NT2/D1 (cell line): ENCODE data around the gene HSPB1.
"Not testable (repeated sequence)": the region's sequence is repeated elsewhere in the genome, so short reads cannot be mapped to it uniquely, and the experiment has no call there.

Experiments used
- DNase-seq: peaks from one replicate; pipeline ENCODE4 v3.0.0-alpha.2; 2011; ENCODE audit warnings: low read depth, low spot score
- H3K27me3 ChIP-seq: 2 replicates; pipeline ENCODE4 v1.6.0; 2011; ENCODE audit warnings: mild to moderate bottlenecking; ENCODE audit not compliant: insufficient read length, insufficient read depth
- H3K36me3 ChIP-seq: 2 replicates; pipeline ENCODE4 v1.6.1; 2011; ENCODE audit warnings: mild to moderate bottlenecking, low read length, mixed read lengths; ENCODE audit not compliant: insufficient read depth, insufficient read length
- H3K4me1 ChIP-seq: 2 replicates; pipeline ENCODE4 v1.5.1; 2011; ENCODE audit not compliant: insufficient read depth, insufficient read length
- H3K4me3 ChIP-seq: 2 replicates; pipeline ENCODE4 v1.5.1; 2011; ENCODE audit warnings: low read depth; ENCODE audit not compliant: insufficient read length
- H3K9ac ChIP-seq: 2 replicates; pipeline ENCODE4 v1.6.0; 2011; ENCODE audit warnings: low read depth; ENCODE audit not compliant: insufficient read length
- H3K9me3 ChIP-seq: 2 replicates; pipeline ENCODE4 v1.5.1; 2011; ENCODE audit warnings: mild to moderate bottlenecking, low read length; ENCODE audit not compliant: insufficient read depth
- SUZ12 ChIP-seq: IDR thresholded peaks from 2 replicates; pipeline ENCODE4 v1.6.1; 2011; ENCODE audit not compliant: insufficient read length, insufficient read depth; ENCODE audit errors: extremely low read depth
- YY1 ChIP-seq: IDR thresholded peaks from 2 replicates; pipeline ENCODE4 v1.6.1; 2011; ENCODE audit not compliant: insufficient read length, insufficient read depth
- ZNF274 ChIP-seq: IDR thresholded peaks from 2 replicates; pipeline ENCODE4 v1.6.1; 2011; ENCODE audit warnings: mild to moderate bottlenecking, low read depth, low read length

The HSPB1 gene

GRCh38 chr7:76330673-76331072 is 28.2 kb downstream of the HSPB1 start:
- Histone ChIP-seq H3K27me3 (no peaks in the 10 kb centered on the region), H3K4me1 (peaks cover 6% of the 10 kb centered on the region), H3K4me3 (no peak overlapping the region), H3K36me3 (peaks cover 82% of the 10 kb centered on the region), H3K9ac (no peak overlapping the region), H3K9me3 (no peaks in the 10 kb centered on the region)
- TF ChIP-seq YY1, result no peak
- TF ChIP-seq SUZ12, result no peak
- TF ChIP-seq ZNF274, result no peak
- DNase-seq, result no peak

- TF ChIP-seq SUZ12, result no peak
- no peak for TF ChIP-seq YY1
- no peak for TF ChIP-seq ZNF274
- H3K9me3 ChIP-seq, result no peaks in the 10 kb centered on the region
- DNase-seq, result no peak
- no peak overlapping the region for H3K4me3 ChIP-seq
- H3K27me3 ChIP-seq, result no peaks in the 10 kb centered on the region
- peaks cover 6% of the 10 kb centered on the region for H3K4me1 ChIP-seq
- H3K36me3 ChIP-seq, result peaks cover 77% of the 10 kb centered on the region
- H3K9ac ChIP-seq, result no peak overlapping the region
These were observed 29.6 kb downstream of the HSPB1 start for GRCh38 chr7:76332078-76332477.

- H3K36me3 ChIP-seq, result peaks cover 69% of the 10 kb centered on the region
- no peaks in the 10 kb centered on the region for H3K9me3 ChIP-seq
- H3K9ac ChIP-seq, result no peak overlapping the region
- no peaks in the 10 kb centered on the region for H3K27me3 ChIP-seq
- TF ChIP-seq SUZ12, result no peak
- no peak for TF ChIP-seq YY1
- TF ChIP-seq ZNF274, result no peak
- H3K4me3 ChIP-seq, result no peak overlapping the region
- H3K4me1 ChIP-seq, result peaks cover 6% of the 10 kb centered on the region
- DNase-seq, result no peak
These were observed 31.1 kb downstream of the HSPB1 start for GRCh38 chr7:76333511-76334101.

GRCh38 chr7:76334320-76334967 is 32.0 kb downstream of the HSPB1 start:
- H3K36me3 ChIP-seq, result peaks cover 66% of the 10 kb centered on the region
- no peak overlapping the region for H3K9ac ChIP-seq
- TF ChIP-seq YY1 (no peak), ZNF274 (no peak), SUZ12 (no peak)
- H3K27me3 ChIP-seq, result no peaks in the 10 kb centered on the region
- H3K9me3 ChIP-seq, result no peaks in the 10 kb centered on the region
- DNase-seq, result no peak
- no peak overlapping the region for H3K4me3 ChIP-seq
- H3K4me1 ChIP-seq, result peaks cover 6% of the 10 kb centered on the region

- H3K36me3 ChIP-seq, result peaks cover 63% of the 10 kb centered on the region
- not testable (repeated sequence) for DNase-seq, H3K9me3 ChIP-seq, H3K4me1 ChIP-seq, H3K27me3 ChIP-seq, H3K4me3 ChIP-seq, H3K9ac ChIP-seq
These were observed 32.9 kb downstream of the HSPB1 start for GRCh38 chr7:76335417-76335816.

GRCh38 chr7:76336094-76336493 is 33.6 kb downstream of the HSPB1 start:
- DNase-seq, result no peak
- TF ChIP-seq SUZ12 (no peak), YY1 (no peak), ZNF274 (no peak)
- H3K4me3 ChIP-seq, result no peak overlapping the region
- no peaks in the 10 kb centered on the region for H3K27me3 ChIP-seq
- no peak overlapping the region for H3K9ac ChIP-seq
- H3K4me1 ChIP-seq, result peaks cover 6% of the 10 kb centered on the region
- no peaks in the 10 kb centered on the region for H3K9me3 ChIP-seq
- H3K36me3 ChIP-seq, result peaks cover 59% of the 10 kb centered on the region

- no peaks in the 10 kb centered on the region for H3K9me3 ChIP-seq
- H3K36me3 ChIP-seq, result peaks cover 57% of the 10 kb centered on the region
- H3K27me3 ChIP-seq, result no peaks in the 10 kb centered on the region
- H3K4me3 ChIP-seq, result no peak overlapping the region
- H3K9ac ChIP-seq, result no peak overlapping the region
- peaks cover 7% of the 10 kb centered on the region for H3K4me1 ChIP-seq
- DNase-seq, result no peak
- no peak for TF ChIP-seq YY1
These were observed 34.7 kb downstream of the HSPB1 start for GRCh38 chr7:76337147-76337546.
